H1 (cell line): ENCODE measurements around the gene ZSCAN12. TPM values are rescaled to one million over a fixed set of nuclear protein-coding genes. Genes with fewer than 3 reads are reported as not detected.

Experiments
- CTCF ChIA-PET: fragments of 300-600 bp; sonication (Branson Sonifier 250); formaldehyde crosslinking; loops from one replicate; lab custom pipeline; 2021; ENCODE audit not compliant: partially characterized antibody; lab: Charles Lee
- POLR2A ChIA-PET: fragments of 300-600 bp; sonication (Branson Sonifier 250); formaldehyde crosslinking; loops from one replicate; lab custom pipeline; 2021; ENCODE audit warnings: inconsistent platforms; ENCODE audit not compliant: partially characterized antibody; lab: Charles Lee
- DNase-seq, 2 experiments: peaks; one replicate each; pipeline versions ENCODE4 v3.0.0 to v3.0.0-alpha.2; 2010 to 2022; ENCODE audit warnings: low spot score in 2 of 2, low read depth in 1 of 2, mixed read lengths in 1 of 2
- FAIRE-seq: peaks from 2 replicates; lab custom pipeline; 2011; peaks lifted over from hg19 to GRCh38; lab: Jason Lieb, UNC
- H2AFZ ChIP-seq: 2 replicates; pipeline ENCODE4 v1.8.1; 2012; ENCODE audit warnings: low read length, inconsistent platforms
- H2AK5ac ChIP-seq: 2 replicates; pipeline ENCODE4 v1.6.1; 2013; ENCODE audit warnings: low read depth, low read length
- H2BK120ac ChIP-seq: replicated peaks from 2 replicates; pipeline ENCODE3; 2013; ENCODE audit warnings: low read depth, low read length, inconsistent platforms
- H2BK12ac ChIP-seq: 2 replicates; pipeline ENCODE4 v1.6.1; 2013; ENCODE audit warnings: low read depth, low read length
- H2BK15ac ChIP-seq: 2 replicates; pipeline ENCODE4 v1.6.1; 2013; ENCODE audit warnings: low read length
- H2BK20ac ChIP-seq: 2 replicates; pipeline ENCODE4 v1.6.1; 2013; ENCODE audit warnings: low read length
- H2BK5ac ChIP-seq: 2 replicates; pipeline ENCODE4 v1.6.1; 2013; ENCODE audit warnings: low read depth, low read length
- H3K14ac ChIP-seq: 2 replicates; pipeline ENCODE4 v1.6.1; 2013; ENCODE audit warnings: inconsistent platforms; ENCODE audit not compliant: insufficient read length
- H3K18ac ChIP-seq: 2 replicates; pipeline ENCODE4 v1.6.1; 2013; ENCODE audit warnings: low read length; ENCODE audit errors: extremely low read depth
- H3K23ac ChIP-seq: 2 replicates; pipeline ENCODE4 v1.6.1; 2013; ENCODE audit warnings: inconsistent platforms; ENCODE audit not compliant: insufficient read length
- H3K23me2 ChIP-seq: 2 replicates; pipeline ENCODE4 v1.6.1; 2013; ENCODE audit warnings: low read depth, low read length
- H3K27ac ChIP-seq: 2 replicates; pipeline ENCODE4 v1.6.1; 2011; ENCODE audit warnings: low read depth, low read length, inconsistent platforms
- H3K27me3 ChIP-seq, 4 experiments: replicated peaks in 1 of 4; 1 replicate in 1 of 4; 2 replicates in 3 of 4; pipeline versions ENCODE4 v1.6.1 to v1.8.1; 2011 to 2013; ENCODE audit warnings: low read length in 3 of 4, mild to moderate bottlenecking in 3 of 4, inconsistent platforms in 2 of 4, mixed read lengths in 2 of 4, moderate library complexity in 1 of 4; ENCODE audit not compliant: control insufficient read depth in 3 of 4, insufficient read depth in 3 of 4; ENCODE audit errors: extremely low read depth in 1 of 4
- H3K36me3 ChIP-seq, 4 experiments: 2 replicates each; pipeline versions ENCODE4 v1.6.1 to v1.8.1; 2011 to 2013; ENCODE audit warnings: mild to moderate bottlenecking in 4 of 4, low read length in 3 of 4, moderate library complexity in 2 of 4, control low read depth in 1 of 4, inconsistent platforms in 1 of 4; ENCODE audit not compliant: insufficient read depth in 4 of 4, control insufficient read depth in 2 of 4
- H3K4ac ChIP-seq: replicated peaks from 2 replicates; pipeline ENCODE3; 2013; ENCODE audit warnings: low read length, low read depth, mixed read lengths, inconsistent platforms; ENCODE audit not compliant: insufficient read length
- H3K4me1 ChIP-seq, 4 experiments: replicated peaks in 1 of 4; 1 replicate in 1 of 4; 2 replicates in 3 of 4; pipeline versions ENCODE4 v1.6.1 to v1.8.1; 2011 to 2013; ENCODE audit warnings: low read length in 3 of 4, inconsistent platforms in 2 of 4, mixed read lengths in 1 of 4; ENCODE audit not compliant: insufficient read depth in 4 of 4, control insufficient read depth in 3 of 4
- H3K4me2 ChIP-seq, 2 experiments: 2 replicates each; pipeline versions ENCODE4 v1.6.1 to v1.8.1; 2011 to 2013; ENCODE audit warnings: low read depth in 2 of 2, low read length in 2 of 2, control low read depth in 1 of 2, inconsistent platforms in 1 of 2, mild to moderate bottlenecking in 1 of 2; ENCODE audit not compliant: insufficient read depth in 1 of 2
- H3K4me3 ChIP-seq, 4 experiments: fragments of 200-600, 300-600 bp in 1 of 4; sonication (generic), shearing (Covaris generic), sonication (Bioruptor Twin) in 1 of 4; 2 replicates each; pipeline versions ENCODE4 v1.5.1 to v1.8.1; 2011 to 2016; ENCODE audit warnings: low read length in 4 of 4, low read depth in 3 of 4, control low read depth in 2 of 4, inconsistent platforms in 2 of 4, mild to moderate bottlenecking in 2 of 4, mixed read lengths in 1 of 4, moderate library complexity in 1 of 4; ENCODE audit not compliant: insufficient read depth in 2 of 4; ENCODE audit errors: extremely low read depth in 1 of 4
- H3K56ac ChIP-seq: replicated peaks from 2 replicates; pipeline ENCODE3; 2013; ENCODE audit warnings: low read depth, mild to moderate bottlenecking, mixed read lengths, low read length, inconsistent platforms; ENCODE audit not compliant: insufficient read length
- H3K79me1 ChIP-seq: 2 replicates; pipeline ENCODE4 v1.6.1; 2013; ENCODE audit warnings: low read depth, low read length, control low read depth
- H3K79me2 ChIP-seq, 2 experiments: 2 replicates each; pipeline versions ENCODE4 v1.6.1 to v1.8.1; 2012 to 2013; ENCODE audit warnings: low read length in 2 of 2, mild to moderate bottlenecking in 2 of 2, inconsistent platforms in 1 of 2; ENCODE audit not compliant: insufficient read depth in 2 of 2, control insufficient read depth in 1 of 2
- H3K9ac ChIP-seq, 4 experiments: replicated peaks in 1 of 4; 1 replicate in 1 of 4; 2 replicates in 3 of 4; pipeline versions ENCODE4 v1.6.1 to v1.8.1; 2011 to 2013; ENCODE audit warnings: low read depth in 3 of 4, low read length in 3 of 4, control low read depth in 2 of 4, mild to moderate bottlenecking in 2 of 4, moderate library complexity in 2 of 4, inconsistent platforms in 1 of 4; ENCODE audit errors: extremely low read depth in 1 of 4
- H3K9me3 ChIP-seq, 2 experiments: 2 replicates each; pipeline versions ENCODE4 v1.6.1 to v1.8.1; 2012 to 2013; ENCODE audit warnings: mild to moderate bottlenecking in 2 of 2, moderate library complexity in 2 of 2, control low read depth in 1 of 2, inconsistent platforms in 1 of 2, low read depth in 1 of 2, low read length in 1 of 2, mixed read lengths in 1 of 2; ENCODE audit not compliant: insufficient read depth in 2 of 2
- H4K20me1 ChIP-seq, 2 experiments: replicated peaks in 1 of 2; 2 replicates each; pipeline versions ENCODE3 to v1.8.1; 2011 to 2013; ENCODE audit warnings: inconsistent platforms in 2 of 2, low read length in 2 of 2, mild to moderate bottlenecking in 1 of 2; ENCODE audit not compliant: insufficient read depth in 2 of 2, control insufficient read depth in 1 of 2
- H4K5ac ChIP-seq: 2 replicates; pipeline ENCODE4 v1.6.1; 2013; ENCODE audit warnings: low read length, low read depth, mixed read lengths, inconsistent platforms; ENCODE audit not compliant: insufficient read length
- H4K8ac ChIP-seq: 2 replicates; pipeline ENCODE4 v1.8.0; 2013; ENCODE audit warnings: mild to moderate bottlenecking, moderate library complexity, low read length, inconsistent platforms; ENCODE audit not compliant: insufficient read depth; ENCODE audit errors: extremely low read depth
- H4K91ac ChIP-seq: replicated peaks from 2 replicates; pipeline ENCODE3; 2013; ENCODE audit warnings: low read length, mixed read lengths, inconsistent platforms; ENCODE audit not compliant: insufficient read length
- BCL11A ChIP-seq, 2 experiments: IDR thresholded peaks; one replicate each; pipeline ENCODE4 v1.6.1; 2011; ENCODE audit warnings: low read depth in 2 of 2, low read length in 2 of 2, mild to moderate bottlenecking in 2 of 2
- E2F6 ChIP-seq: IDR thresholded peaks from 2 replicates; pipeline ENCODE4 v1.6.1; 2012; ENCODE audit warnings: inconsistent platforms
- TEAD4 ChIP-seq: IDR thresholded peaks from 2 replicates; pipeline ENCODE4 v1.6.1; 2012; ENCODE audit warnings: low read depth, low read length, inconsistent platforms, mixed read lengths
- WGBS, 2 experiments: shearing (Covaris generic) in 1 of 2; methylation state at CpG; one replicate each; pipeline versions ENCODE4 v1.1.6 to v1.1.7; 2013 to 2015; ENCODE audit warnings: low lambda C conversion rate in 2 of 2, mixed read lengths in 2 of 2, inconsistent platforms in 1 of 2, low coverage in 1 of 2, missing lambda C conversion rate in 1 of 2; ENCODE audit not compliant: insufficient replicate concordance in 2 of 2, insufficient coverage in 1 of 2, insufficient read length in 1 of 2; ENCODE audit errors: extremely low coverage in 1 of 2, missing lambda C conversion rate in 1 of 2; 5-methylcytosine and 5-hydroxymethylcytosine counted together
- polyA plus RNA-seq, 7 experiments: library from polyadenylated mRNA; depleted of rRNA in 3 of 7; stranded (reverse) in 5 of 7; unstranded in 2 of 7; fragments of >200 nt in 5 of 7; fragments of 200-250 nt in 2 of 7; gene quantifications; 1 replicate in 5 of 7; 2 replicates in 1 of 7; 4 replicates in 1 of 7; pipeline versions ENCODE4 v1.2.1 to v1.2.3, GENCODE V29; 2011 to 2013; ENCODE audit warnings: missing spikeins in 2 of 7, mixed read lengths in 2 of 7
- total RNA-seq: library from RNA; stranded (reverse); fragmentation: NEBNext Ultra II Directional; extraction: Animal tissue kit (Norgen Biotek cat#: 25700); gene quantifications from 2 replicates; pipeline ENCODE4 v1.2.1, GENCODE V29; 2021

ZSCAN12 gene
- total and polyA plus RNA-seq, 2 of the 8 experiments (the other 6 are each of a cell fraction or from before 2014, with no cell fraction given): 2.2 to 9.6 TPM

- ChIA-PET POLR2A (interaction anchor here (0.8 to 1.3 kb wide), 3 partner anchors 21 to 27 kb away, joined by 3 to 5 read pairs (median 4); no protein-coding TSS in a partner anchor), CTCF (no interaction called here)
- Histone ChIP-seq H3K27ac (no peak overlapping the region), H3K27me3 (no peaks in the 10 kb centered on the region), H3K4me1 (peaks cover 0 to 3% (median 0%) of the 10 kb centered on the region in 4 experiments; a peak in 2 of 7 replicates), H2BK12ac (no peak overlapping the region), H2BK15ac (no peak overlapping the region), H3K4me3 (no peak overlapping the region), H4K20me1 (no peaks in the 10 kb centered on the region), H3K4ac (no peak overlapping the region), H3K79me1 (no peaks in the 10 kb centered on the region), H2AFZ (no peak overlapping the region), H2BK20ac (no peak overlapping the region), H2BK120ac (no peak overlapping the region), H3K9ac (no peak overlapping the region), H3K56ac (no peak overlapping the region), H2AK5ac (no peak overlapping the region), H3K9me3 (no peaks in the 10 kb centered on the region; a peak in 1 of 4 replicates), H3K23ac (no peak overlapping the region), H3K18ac (no peak overlapping the region), H2BK5ac (no peak overlapping the region), H4K91ac (no peak overlapping the region), H3K79me2 (peaks cover 0 to 12% of the 10 kb centered on the region in 2 experiments; a peak in 2 of 4 replicates), H3K23me2 (no peaks in the 10 kb centered on the region), H3K36me3 (peaks cover 0 to 37% (median 14%) of the 10 kb centered on the region in 4 experiments; a peak in 6 of 8 replicates), H4K8ac (no peak overlapping the region), H4K5ac (no peak overlapping the region), H3K14ac (no peak overlapping the region), H3K4me2 (no peak overlapping the region; a peak in 1 of 4 replicates)
- DNase-seq (no peak), FAIRE-seq (no peak)
- 100% methylated on average over 1 of the region's 1 CpG; no CpG with 5 or more reads in 1 of the 2 experiments for WGBS, 2 experiments
- no peak for TF ChIP-seq BCL11A (IDR thresholded peaks at IDR 0.05; ENCODE audit: low read depth in 2 of 2, low read length in 2 of 2)
- no peak for TF ChIP-seq E2F6
- TF ChIP-seq TEAD4: no peak
These were observed 21.7 kb downstream of the ZSCAN12 start for GRCh38 chr6:28377879-28378278.
